GM10847 (cell line): ENCODE data around the gene PDK1.

Source experiments
- POLR2A ChIP-seq: IDR thresholded peaks from 2 replicates; pipeline ENCODE4 v1.6.1; 2011; ENCODE audit not compliant: insufficient read length; ENCODE audit errors: extremely low read depth

Gene PDK1

GRCh38 chr2:172549131-172549530, 6.8 kb upstream of the PDK1 start:
- TF ChIP-seq POLR2A = no peak

DNA sequence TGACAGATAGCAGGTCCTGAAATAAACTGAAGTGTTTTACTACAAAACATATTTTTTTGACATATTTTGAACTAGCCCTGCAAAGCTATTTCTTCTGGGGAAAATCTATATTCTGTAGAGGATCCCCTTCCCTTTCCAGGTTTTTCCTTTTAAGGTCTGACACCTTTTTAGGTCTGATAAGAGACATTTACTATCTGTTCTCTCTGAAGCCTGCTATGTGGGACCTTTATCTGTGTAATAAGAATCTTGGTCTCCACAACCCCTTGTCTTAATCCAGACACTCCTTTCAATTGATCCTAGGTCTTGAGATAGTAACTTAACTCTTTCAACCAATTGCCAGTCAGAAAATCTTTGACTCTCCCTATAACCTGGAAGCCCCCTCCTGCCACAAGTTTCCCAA, 5.5 kb upstream of the PDK1 start:
- TF ChIP-seq POLR2A = no peak

- TF ChIP-seq POLR2A = no peak
Measured at GRCh38 chr2:172551271-172551670, 4.6 kb upstream of the PDK1 start.

GRCh38 chr2:172552547-172553291, 3.2 kb upstream of the PDK1 start:
- no peak for TF ChIP-seq POLR2A

GRCh38 chr2:172554352-172555271, 1.3 kb upstream of the PDK1 start:
- no peak for TF ChIP-seq POLR2A

GRCh38 chr2:172555272-172555521, 693 bp upstream of the PDK1 start:
- TF ChIP-seq POLR2A = no peak

- no peak for TF ChIP-seq POLR2A
Measured at GRCh38 chr2:172556284-172557033, 569 bp downstream of the PDK1 start.

GRCh38 chr2:172558372-172558771, 2.5 kb downstream of the PDK1 start:
- TF ChIP-seq POLR2A = no peak

DNA sequence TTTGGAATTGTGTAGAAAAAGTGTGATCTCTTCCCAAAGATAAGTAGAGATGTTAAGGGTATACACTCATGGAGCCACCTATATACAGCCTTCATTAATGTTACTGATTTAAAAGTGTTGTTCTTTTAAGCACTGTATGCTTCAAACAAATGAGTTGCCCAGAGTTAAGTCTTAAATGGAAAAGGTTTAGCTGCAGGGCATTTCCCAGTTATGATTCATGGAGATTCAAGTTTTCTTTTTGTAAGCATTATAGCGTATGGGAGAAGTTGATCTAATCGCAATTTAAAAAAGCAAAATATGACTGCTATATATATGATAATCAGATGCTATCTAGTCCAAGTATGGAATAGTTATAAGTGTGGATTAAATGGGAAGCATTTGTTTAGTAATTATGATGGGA, 4.8 kb downstream of the PDK1 start:
- no peak for TF ChIP-seq POLR2A

DNA sequence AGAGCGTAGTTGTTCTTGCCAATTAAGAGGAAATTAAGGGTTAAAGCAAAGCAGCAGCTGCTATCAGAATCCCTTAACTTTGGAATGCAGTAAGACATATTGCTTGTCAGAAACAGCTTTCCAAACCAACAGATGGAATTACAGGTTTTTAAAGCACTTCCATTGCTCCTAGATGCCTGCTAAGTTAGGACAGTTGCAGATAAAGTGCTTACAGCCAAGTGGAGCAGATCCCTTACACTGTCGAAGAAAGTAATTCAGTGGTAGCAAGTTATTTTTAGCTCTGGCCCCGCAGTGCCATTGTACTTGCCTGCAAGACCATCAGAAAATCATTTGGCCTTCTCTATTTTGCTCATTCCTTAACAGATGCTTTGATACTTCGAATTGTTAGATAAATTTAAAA, 5.4 kb downstream of the PDK1 start:
- no peak for TF ChIP-seq POLR2A

DNA sequence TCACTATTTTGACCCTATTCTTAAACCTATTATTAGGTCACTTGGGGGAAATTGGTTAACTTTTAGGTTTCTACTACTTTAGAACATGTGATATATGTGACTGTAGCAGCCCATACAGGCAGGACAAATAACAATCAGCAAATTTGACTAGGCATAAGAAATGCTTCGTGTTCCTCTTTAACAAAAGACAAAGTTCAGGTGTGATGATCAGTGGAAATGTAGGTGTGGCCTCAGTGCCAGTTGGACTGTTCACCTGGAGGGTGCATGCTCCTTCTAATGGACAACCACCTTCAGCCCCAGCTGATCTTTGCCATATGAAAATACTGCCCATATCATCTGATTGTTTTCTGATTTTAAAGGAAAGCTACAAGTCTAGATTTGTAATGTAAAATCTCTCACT, 6.4 kb downstream of the PDK1 start:
- no peak for TF ChIP-seq POLR2A

DNA sequence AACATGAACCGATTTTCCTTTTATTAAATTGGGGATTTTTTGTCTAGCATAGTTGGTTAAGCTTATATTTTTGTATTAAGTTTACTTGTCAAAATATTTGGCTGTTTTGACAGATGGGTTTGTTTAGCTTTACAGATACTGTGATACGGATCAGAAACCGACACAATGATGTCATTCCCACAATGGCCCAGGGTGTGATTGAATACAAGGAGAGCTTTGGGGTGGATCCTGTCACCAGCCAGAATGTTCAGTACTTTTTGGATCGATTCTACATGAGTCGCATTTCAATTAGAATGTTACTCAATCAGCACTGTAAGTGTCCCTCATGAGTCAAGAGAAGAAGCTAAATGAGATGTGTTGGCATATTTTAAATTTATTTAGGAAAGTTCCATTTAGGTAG, 8.5 kb downstream of the PDK1 start:
- TF ChIP-seq POLR2A = no peak

DNA sequence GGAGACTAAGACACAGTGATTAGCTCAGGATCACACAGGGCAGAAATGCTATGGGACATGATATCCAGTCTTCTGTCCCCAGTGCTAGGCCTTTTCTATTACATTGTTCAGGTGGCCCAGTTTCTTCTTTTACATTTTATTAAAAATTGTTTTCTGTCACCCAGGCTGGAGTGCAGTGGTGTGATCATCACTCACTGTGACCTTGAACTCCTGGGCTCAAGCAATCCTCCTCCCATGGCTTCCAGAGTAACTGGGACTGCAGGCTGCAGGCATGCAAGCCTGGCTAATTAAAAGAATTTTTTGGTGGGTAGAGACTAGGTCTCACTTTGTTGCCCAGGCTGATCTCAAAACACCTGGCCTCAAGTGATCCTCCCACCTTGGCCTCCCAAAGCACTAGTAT, 15.4 kb downstream of the PDK1 start:
- no peak for TF ChIP-seq POLR2A

DNA sequence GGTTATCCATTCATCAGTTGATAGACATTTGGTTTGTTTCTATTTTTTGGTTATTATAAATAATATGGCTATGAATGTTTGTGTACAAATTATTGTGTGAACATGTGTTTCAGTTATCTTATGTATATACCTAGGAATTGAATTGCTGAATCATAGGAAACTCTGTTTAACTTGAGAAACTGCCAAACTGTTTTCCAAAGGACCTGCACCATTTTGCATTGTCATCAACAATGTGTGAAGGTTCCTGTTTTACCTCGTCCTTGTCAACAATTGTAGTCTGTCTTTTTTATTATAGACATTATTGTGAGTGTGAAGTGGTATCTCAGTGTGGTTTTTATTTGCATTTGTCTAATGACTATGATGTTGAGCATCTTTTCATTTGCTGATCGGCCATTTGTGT, 17.1 kb downstream of the PDK1 start:
- TF ChIP-seq POLR2A = no peak

GRCh38 chr2:172574965-172575364, 19.1 kb downstream of the PDK1 start:
- TF ChIP-seq POLR2A = no peak

DNA sequence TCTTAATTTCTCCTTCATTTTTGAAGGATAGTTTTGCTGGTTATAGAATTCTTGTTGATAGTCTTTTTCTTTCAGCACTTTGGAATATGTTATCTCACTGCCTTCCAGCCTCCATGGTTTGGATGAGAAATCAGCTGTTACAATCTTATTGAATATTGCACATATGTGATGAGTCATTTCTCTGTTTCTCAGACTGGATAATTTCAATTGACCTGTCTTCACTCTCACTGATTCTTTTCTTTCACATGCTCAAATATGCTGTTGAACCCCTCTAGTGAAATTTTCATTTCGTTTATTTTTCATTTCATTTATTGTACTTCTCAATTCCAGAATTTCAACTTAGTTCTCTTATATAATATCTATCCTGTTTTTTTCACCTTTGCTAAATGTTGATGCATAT, 22.2 kb downstream of the PDK1 start:
- TF ChIP-seq POLR2A = no peak

DNA sequence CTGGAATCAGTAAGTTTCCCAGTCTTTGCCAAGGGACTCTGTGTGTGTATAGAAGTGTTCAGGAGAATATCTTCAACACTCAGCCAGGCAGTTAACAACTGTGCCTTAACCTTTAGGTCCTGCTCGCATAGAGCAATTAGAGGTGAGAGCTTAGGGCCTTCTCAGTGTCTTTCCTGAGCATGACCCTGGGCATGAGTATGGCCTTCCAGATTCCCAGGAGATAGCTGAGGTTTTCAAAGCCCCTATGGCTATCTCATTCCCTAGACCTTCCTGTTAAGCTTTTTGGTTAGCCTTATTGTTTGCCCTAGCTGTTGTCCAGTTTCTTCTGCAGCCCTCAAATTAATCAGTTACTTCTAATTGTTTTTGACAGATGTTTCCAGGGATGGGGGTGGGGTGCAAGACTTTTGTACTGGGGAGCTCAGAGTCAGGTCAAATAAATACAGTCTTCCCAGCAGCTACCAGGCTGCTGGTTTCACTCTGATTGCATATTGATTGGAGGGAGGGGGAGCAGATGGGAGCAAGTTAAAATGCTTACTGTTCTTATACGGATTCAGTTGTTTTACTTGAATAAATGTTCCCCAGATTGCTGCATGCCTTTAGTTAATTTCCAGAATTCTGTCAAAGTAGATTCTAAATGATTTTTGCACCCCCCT, 23.1 kb downstream of the PDK1 start:
- TF ChIP-seq POLR2A = no peak
